Measurements from ENCODE around the gene C1QTNF6.

The C1QTNF6 gene

DNA sequence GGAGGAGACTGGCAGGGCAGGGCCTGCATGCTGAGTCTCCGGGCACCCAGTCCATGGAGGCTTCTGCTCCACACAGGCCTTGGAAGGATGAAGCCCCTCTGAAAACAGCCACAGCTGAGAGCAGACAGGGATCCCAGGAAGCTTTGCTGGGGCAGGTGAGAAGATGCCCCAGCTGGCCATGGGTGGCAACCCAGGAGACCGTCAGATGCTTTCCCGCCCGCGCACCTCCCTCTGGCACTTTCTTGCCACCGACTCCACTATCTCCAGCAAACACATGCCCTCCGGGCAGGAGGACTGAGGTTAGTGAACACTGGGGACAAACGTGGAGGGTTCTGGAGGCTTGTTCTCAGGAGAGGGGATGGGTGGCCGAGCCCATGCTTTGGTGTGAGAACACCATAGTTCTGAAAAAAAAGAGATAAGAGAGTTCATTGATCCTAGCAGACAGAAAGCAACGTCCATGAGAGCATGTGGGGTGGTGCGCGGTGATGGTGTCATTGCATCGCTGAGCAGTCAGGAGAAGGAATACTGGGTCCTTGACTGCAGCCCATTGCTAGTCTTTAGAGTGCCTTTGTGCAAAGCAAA is 2.3 kb downstream of the C1QTNF6 start:
- DNase-seq (ENCODE audit: low read depth), result no peak
- no peak overlapping the region for H3K4me3 ChIP-seq (ENCODE audit: low read length)
- TF ChIP-seq, protein P1, sequence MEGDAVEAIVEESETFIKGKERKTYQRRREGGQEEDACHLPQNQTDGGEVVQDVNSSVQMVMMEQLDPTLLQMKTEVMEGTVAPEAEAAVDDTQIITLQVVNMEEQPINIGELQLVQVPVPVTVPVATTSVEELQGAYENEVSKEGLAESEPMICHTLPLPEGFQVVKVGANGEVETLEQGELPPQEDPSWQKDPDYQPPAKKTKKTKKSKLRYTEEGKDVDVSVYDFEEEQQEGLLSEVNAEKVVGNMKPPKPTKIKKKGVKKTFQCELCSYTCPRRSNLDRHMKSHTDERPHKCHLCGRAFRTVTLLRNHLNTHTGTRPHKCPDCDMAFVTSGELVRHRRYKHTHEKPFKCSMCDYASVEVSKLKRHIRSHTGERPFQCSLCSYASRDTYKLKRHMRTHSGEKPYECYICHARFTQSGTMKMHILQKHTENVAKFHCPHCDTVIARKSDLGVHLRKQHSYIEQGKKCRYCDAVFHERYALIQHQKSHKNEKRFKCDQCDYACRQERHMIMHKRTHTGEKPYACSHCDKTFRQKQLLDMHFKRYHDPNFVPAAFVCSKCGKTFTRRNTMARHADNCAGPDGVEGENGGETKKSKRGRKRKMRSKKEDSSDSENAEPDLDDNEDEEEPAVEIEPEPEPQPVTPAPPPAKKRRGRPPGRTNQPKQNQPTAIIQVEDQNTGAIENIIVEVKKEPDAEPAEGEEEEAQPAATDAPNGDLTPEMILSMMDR (conservative IDR thresholded peaks at IDR 0.05; ENCODE audit: low read length), result no peak

DNA sequence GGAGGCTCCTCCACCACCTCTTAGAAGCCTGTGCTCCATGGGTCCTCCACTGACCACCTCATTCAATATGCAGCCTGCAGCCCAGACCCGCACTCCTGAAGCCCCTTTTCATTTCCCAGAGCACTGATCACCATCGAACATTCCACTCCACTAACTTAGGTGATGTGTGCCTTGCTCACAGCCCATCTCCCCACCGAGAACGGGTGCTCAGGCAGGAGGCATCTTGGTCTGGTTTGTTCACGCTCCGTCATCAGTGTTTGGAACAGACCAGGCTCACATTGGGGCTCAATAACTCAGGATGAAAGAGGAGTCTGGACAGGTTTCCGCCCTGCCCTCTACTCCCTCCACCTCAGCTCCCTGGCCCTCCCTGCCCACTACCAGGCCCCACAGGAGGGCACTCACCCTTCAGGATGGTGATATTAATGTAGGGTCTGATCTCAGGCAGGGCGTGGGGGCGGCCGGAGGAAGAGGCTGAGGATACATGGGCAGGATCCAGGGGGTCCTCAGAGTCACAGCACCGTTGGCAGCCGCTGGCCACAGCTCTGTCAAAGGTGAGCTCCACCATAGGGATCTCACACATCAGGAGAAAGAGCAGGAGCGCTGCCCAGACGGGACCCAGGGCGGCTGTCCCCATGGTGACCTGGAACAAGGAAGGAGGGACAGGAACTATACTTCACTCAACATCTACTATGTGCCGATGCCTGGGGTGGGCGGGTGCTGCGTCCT is 3.1 kb downstream of the C1QTNF6 start:
- no peak for DNase-seq (ENCODE audit: low read depth)
- TF ChIP-seq, protein P1 (conservative IDR thresholded peaks at IDR 0.05; ENCODE audit: low read length), result no peak
- H3K4me3 ChIP-seq (ENCODE audit: low read length), result no peak overlapping the region

DNA sequence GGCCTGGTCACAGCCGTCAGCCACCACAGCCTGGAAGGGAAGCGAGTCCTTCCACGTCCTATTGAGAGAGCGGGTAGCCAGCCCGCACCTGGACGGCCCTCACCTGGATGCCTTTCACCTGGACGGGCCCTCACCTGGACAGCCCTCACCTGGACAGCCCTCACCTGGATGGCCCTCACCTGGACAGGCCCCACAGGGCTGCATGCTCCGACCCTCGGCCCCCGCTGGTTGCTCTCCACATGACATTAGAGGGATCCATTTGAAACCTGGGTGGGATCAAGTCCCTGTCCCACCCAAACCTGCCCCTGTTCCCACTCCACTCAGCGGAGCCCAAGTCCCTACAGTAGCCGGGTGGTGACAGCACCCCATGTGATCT is 3.7 kb downstream of the C1QTNF6 start:
- TF ChIP-seq, protein P1 (conservative IDR thresholded peaks at IDR 0.05; ENCODE audit: low read length), result no peak
- DNase-seq (ENCODE audit: low read depth), result no peak
- H3K4me3 ChIP-seq (ENCODE audit: low read length), result no peak overlapping the region

DNA sequence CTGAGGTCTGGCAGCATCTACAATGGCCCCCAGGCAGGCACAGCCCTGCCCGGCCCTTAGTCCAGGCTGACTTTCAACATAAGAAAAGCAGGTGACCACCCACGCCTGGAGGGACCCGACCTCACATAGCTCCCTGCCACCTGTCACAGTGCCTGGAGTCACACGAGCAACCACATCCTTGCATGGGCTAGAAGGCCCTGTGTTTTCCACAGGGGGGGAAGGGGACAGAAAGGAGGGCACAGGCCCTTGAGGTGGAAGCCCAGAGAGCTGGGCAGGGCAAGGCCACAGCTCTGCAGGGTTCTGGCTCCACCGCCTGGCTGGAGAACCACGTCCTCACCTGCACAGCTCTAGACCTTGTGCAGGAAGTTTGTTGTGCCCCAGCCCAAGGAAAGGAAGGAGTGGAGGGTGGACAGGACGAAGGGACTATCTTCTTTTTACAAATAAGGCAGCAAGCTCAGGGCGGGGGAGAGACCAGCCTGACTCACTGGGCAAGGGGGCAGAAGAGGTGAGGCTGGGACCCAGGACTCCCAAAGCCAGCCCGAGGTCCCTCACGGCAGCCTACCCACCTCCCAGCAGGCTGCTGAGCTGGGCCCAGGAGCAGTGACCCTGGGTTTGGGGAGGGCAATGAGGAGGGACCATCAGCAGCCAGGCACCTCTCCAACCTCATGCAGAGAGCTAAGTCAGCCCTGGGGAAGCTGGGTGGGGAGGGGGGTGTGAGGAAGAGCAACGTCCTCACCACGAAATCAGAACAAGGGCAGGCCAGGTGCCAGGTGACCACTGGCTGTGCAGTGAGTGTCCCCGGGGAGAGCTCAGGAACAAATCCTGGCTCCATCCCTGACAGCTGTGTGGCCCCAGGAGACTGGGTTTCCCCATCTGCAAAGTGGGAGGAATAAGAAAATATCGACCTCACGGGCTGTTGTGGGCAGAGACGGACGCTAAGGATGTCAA is 4.3 kb downstream of the C1QTNF6 start:
- no peak for DNase-seq (ENCODE audit: low read depth)
- TF ChIP-seq, protein P1 (conservative IDR thresholded peaks at IDR 0.05; ENCODE audit: low read length), result no peak
- H3K4me3 ChIP-seq (ENCODE audit: low read length), result no peak overlapping the region

DNA sequence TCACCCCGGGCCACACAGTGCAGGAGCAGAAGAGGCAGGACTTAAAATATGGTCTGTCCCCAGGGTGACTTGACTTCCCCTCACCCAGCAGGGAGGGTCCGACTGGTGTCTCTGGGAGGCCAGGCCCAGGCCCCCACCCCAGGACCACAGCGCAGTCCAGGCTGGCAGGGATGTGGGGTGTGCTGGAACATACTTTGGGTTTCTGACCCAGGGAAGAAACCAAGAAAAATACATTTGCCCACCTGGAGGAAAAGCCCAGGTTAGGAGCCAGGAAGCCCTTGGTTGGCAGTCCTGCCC is 5.2 kb downstream of the C1QTNF6 start:
- H3K4me3 ChIP-seq (ENCODE audit: low read length), result no peak overlapping the region
- DNase-seq (ENCODE audit: low read depth), result no peak
- TF ChIP-seq, protein P1 (conservative IDR thresholded peaks at IDR 0.05; ENCODE audit: low read length), result no peak

DNA sequence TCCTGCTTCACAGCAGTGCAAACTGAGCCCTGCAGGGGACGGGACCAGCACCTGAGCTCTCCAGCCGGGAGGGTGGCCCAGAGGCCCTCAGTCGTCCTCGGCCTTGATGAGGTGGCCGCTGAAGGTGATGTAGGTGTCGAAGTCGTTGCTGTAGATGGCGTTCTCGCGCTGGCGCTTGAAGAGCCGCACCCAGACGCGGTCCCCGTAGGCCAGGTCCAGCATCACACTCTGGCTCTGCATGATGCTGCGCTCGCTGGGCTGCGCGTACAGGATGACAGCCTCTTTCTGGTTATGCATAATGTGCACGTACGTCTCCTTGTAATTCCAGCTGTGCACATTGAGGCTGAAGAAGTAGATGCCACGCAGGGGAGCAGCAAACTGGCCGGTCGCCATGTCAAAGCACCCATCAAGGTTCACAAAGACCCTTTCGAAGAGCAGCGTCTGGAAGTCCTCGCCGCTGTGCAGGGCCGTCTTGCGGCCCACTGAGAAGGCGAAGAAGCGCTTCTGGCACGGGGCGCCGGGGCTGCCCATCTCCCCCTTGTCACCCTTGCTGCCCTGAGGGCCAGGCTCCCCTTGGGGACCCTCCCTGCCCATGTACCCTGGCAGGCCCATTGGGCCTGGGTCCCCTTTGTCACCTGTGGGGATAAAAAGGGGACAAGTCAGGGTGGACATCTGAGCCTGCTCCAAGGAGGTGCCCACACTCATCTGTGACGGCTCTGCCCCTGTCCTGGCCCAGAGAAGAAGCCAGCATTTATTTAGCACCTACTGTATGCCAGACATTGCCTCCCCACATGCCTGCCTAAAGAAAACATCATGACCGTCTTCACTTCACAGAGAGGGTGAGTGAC is 5.7 kb downstream of the C1QTNF6 start:
- no peak for DNase-seq (ENCODE audit: low read depth)
- TF ChIP-seq, protein P1 (conservative IDR thresholded peaks at IDR 0.05; ENCODE audit: low read length), result no peak
- no peak overlapping the region for H3K4me3 ChIP-seq (ENCODE audit: low read length)
